H4 (cell line): ENCODE measurements around the gene ATL3. TPM values are rescaled to one million over a fixed set of nuclear protein-coding genes. Genes with fewer than 3 reads are reported as not detected.
"Not testable (repeated sequence)": the region's sequence is repeated elsewhere in the genome, so short reads cannot be mapped to it uniquely, and the experiment has no call there.

ENCODE experiments used
- DNase-seq: peaks from one replicate; pipeline ENCODE4 v3.0.0-alpha.2; 2015; ENCODE audit warnings: low spot score
- total RNA-seq: library from RNA; depleted of rRNA; stranded (reverse); fragments of >200 nt; shearing (Covaris generic); gene quantifications from 2 replicates; pipeline ENCODE4 v1.2.3, GENCODE V29; 2014; rRNA removed

ATL3 gene
- total RNA-seq, 1 experiment from 2014 or later = 58.5 TPM

DNA sequence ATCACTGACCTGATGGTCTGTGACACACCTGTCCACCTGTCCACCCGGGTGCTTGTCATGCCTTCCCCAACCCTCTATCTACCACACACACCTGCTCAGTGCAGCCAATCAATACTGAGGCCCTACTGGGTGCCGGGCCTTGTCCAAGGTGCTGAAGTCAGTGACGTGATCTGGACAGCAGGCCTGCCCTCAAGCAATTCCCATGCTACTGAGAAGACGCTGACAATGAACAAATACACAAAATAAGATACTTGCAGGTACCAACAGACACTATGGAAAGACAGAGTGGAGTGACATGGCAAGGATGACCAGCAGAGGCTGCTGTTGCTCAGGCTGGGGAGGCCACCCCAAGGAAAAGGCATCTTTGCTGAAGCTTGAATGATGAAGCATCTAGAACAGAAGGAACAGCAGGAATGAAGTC, 78.2 kb downstream of the ATL3 start:
- no peak for DNase-seq

- no peak for DNase-seq
Observed at GRCh38 chr11:63590024-63590788, 81.0 kb downstream of the ATL3 start.

GRCh38 chr11:63589000-63589399, 82.2 kb downstream of the ATL3 start:
- no peak for DNase-seq

DNA sequence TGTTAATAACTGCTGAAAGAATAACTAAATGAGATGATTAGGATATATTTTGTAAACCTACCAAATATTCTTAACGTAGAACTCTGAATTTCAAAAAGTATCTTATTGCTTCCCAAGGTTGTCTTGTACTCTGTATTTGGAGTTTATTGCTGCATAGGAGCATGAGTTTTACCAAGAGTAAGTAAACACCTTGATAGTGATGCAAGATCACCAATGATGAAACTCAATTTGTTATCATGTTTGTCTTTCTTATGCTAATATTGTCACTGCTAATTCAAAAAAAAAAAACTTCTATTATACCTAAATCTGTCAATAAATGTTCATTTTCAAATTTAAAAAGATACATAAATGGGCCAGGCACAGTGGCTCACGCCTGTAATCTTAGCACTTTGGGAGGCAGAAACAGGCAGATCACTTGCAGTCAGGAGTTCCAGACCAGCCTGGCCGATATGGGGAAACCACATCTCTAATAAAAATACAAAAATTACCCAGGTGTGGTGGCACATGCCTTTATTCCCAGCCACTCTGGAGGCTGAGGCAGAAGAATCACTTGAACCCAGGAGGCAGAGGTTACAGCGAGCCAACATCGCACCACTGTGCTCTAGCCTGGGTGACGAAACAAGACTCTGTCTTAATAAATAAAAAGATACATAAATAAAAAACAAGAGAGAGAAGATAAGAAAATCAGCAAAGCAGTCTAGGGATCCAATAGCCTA, 84.6 kb downstream of the ATL3 start:
- DNase-seq = no peak

DNA sequence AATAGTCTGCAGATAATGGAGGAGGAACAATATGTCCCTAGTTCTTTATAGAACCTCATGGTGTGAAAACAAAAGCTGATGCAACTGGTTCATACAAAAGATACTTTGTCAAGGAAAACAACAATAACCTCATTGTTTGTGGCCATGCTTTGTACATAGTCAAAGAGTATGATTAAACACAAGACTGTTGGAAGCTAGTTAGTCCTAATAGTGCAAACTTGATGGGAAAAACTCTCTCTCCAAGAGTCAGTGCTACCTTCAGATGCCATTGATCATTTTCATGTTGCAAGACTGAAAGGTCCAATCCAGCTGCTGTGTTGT, 87.9 kb downstream of the ATL3 start:
- DNase-seq = no peak

DNA sequence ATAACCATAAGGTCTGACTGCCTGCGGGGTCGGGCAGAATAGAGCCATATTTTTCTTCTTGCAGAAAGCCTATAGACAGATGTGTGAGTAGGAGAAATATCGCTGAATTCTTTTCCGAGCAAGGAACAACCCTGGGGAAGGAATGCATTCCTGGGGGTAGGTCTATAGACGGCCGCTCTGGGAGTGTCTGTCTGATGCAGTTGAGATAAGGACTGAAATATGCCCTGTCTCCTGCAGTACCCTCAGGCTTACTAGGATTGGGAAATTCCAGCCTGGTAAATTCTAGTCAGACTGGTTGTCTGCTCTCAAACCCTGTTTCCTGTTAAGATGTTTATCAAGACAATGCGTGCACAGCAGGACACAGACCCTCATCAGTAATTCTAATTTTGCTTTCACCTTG, 90.0 kb downstream of the ATL3 start:
- not testable (repeated sequence) for DNase-seq

- not testable (repeated sequence) for DNase-seq
Observed at GRCh38 chr11:63578882-63579281, 92.3 kb downstream of the ATL3 start.

DNA sequence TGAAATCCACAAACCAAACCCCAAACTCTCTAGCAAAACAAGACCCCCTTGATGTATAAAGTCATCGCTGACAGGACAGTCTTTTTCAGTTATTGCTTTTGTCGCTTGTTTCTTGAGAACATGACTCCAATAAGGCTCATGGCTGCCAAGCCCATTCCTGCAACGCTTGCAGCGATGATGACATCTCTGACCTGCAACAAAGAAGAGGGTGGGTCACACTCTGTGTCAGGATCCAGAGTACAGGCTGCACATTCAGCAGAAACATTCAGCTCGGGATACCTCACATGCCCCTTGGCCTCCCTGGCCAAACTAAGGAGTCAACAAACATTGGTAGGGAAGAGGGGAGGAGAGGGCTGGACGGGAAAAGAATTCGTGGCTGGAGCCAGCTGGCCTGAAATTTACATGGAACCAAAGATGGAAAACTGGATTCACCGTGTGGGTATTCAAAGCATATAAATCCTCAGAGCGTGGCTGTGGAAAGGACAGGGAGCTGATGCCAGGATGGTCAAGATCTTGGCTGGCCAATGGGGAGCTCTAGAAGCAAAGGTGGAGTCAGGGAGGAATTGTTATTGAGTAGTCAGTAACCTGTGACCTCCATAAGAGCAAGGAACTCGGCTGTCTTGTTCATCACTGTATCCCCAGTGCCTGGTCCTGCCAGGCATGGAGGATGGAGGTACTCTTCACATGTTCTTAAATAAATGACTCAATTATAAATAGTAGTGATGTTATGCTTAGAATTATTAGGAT, 96.1 kb downstream of the ATL3 start:
- no peak for DNase-seq

Other genes with a start within 250 kb of the ATL3 start
- gene PLAAT5, start 180.2 kb downstream of the ATL3 start, total RNA-seq = not detected in 2 replicates
- 0.80 and 1.4 TPM in 2 replicates for gene LGALS12, start 165.3 kb downstream of the ATL3 start, total RNA-seq
- 49.3 and 72.0 TPM in 2 replicates for gene PLAAT4, start 134.6 kb downstream of the ATL3 start, total RNA-seq
- not detected in 2 replicates for gene PLAAT2, start 108.0 kb downstream of the ATL3 start, total RNA-seq
- gene PLAAT3, start 56.9 kb downstream of the ATL3 start, total RNA-seq = 4.7 and 9.0 TPM in 2 replicates
- gene RTN3, start 10.1 kb upstream of the ATL3 start, total RNA-seq = 50.9 and 78.6 TPM in 2 replicates
- 5.6 and 6.3 TPM in 2 replicates for gene ZFTA, start 97.4 kb upstream of the ATL3 start, total RNA-seq
- gene SPINDOC, start 142.1 kb upstream of the ATL3 start, total RNA-seq = 13.1 and 14.4 TPM in 2 replicates
- 8.2 and 10.1 TPM in 2 replicates for gene MARK2, start 167.7 kb upstream of the ATL3 start, total RNA-seq
- gene RCOR2, start 245.8 kb upstream of the ATL3 start, total RNA-seq = 0.49 and 0.66 TPM in 2 replicates